CD14-positive monocyte (primary cell): ENCODE results near the gene XYLB. TPM values are rescaled to one million over a fixed set of nuclear protein-coding genes. Genes with fewer than 3 reads are reported as not detected.

Source experiments
- DNase-seq, 3 donors: peaks; one replicate each; pipeline ENCODE4 v3.0.0-alpha.2; 2011 to 2022
- H2AFZ ChIP-seq: 2 replicates; pipeline ENCODE4 v1.6.0; 2012; ENCODE audit warnings: mild to moderate bottlenecking, low read depth, low read length, inconsistent platforms; ENCODE audit not compliant: insufficient read depth, poor library complexity, severe bottlenecking
- H3K27ac ChIP-seq, 2 donors: 1 replicate in 1 of 2; 2 replicates in 1 of 2; pipeline ENCODE4 v1.5.1; 2012 to 2013; ENCODE audit warnings: low read length in 2 of 2, control low read depth in 1 of 2, inconsistent platforms in 1 of 2, low read depth in 1 of 2, mild to moderate bottlenecking in 1 of 2
- H3K27me3 ChIP-seq, 2 donors: one replicate each; pipeline versions ENCODE4 v1.6.0 to v1.6.1; 2011 to 2013; ENCODE audit warnings: low read length in 2 of 2; ENCODE audit not compliant: control insufficient read depth in 2 of 2, insufficient read depth in 2 of 2
- H3K36me3 ChIP-seq, 2 donors: replicated peaks in 1 of 2; 1 replicate in 1 of 2; 2 replicates in 1 of 2; pipeline versions ENCODE4 v1.5.1 to v1.6.1; 2012 to 2013; ENCODE audit warnings: low read length in 2 of 2, control low read depth in 1 of 2, inconsistent platforms in 1 of 2, mild to moderate bottlenecking in 1 of 2; ENCODE audit not compliant: insufficient read depth in 2 of 2, control insufficient read depth in 1 of 2
- H3K4me1 ChIP-seq, 2 donors: 1 replicate in 1 of 2; 2 replicates in 1 of 2; pipeline versions ENCODE4 v1.5.1 to v1.6.1; 2012 to 2013; ENCODE audit warnings: low read length in 2 of 2, control low read depth in 1 of 2, inconsistent platforms in 1 of 2, mild to moderate bottlenecking in 1 of 2, moderate library complexity in 1 of 2; ENCODE audit not compliant: insufficient read depth in 2 of 2, control insufficient read depth in 1 of 2
- H3K4me2 ChIP-seq: replicated peaks from 2 replicates; pipeline ENCODE3; 2012; ENCODE audit warnings: low read length, moderate library complexity, mild to moderate bottlenecking; ENCODE audit not compliant: poor library complexity, severe bottlenecking; ENCODE audit errors: extremely low read depth
- H3K4me3 ChIP-seq, 3 experiments: fragments of 200-600 bp in 1 of 3; sonication (generic) in 1 of 3; replicated peaks in 1 of 3; 1 replicate in 2 of 3; 2 replicates in 1 of 3; pipeline ENCODE4 v1.5.1; 2011 to 2013; ENCODE audit warnings: low read length in 3 of 3, mild to moderate bottlenecking in 3 of 3, control low read depth in 2 of 3, low read depth in 2 of 3, inconsistent platforms in 1 of 3, moderate library complexity in 1 of 3
- H3K79me2 ChIP-seq: 2 replicates; pipeline ENCODE4 v1.6.0; 2012; ENCODE audit warnings: mild to moderate bottlenecking, control low read depth, inconsistent platforms, low read length, moderate library complexity; ENCODE audit not compliant: insufficient read depth
- H3K9ac ChIP-seq: 2 replicates; pipeline ENCODE4 v1.6.0; 2017; ENCODE audit warnings: low read length, mild to moderate bottlenecking; ENCODE audit not compliant: insufficient read depth, poor library complexity, severe bottlenecking
- H3K9me3 ChIP-seq, 2 donors: replicated peaks in 1 of 2; 1 replicate in 1 of 2; 2 replicates in 1 of 2; pipeline versions ENCODE4 v1.5.1 to v1.6.1; 2012 to 2013; ENCODE audit warnings: low read length in 2 of 2, control low read depth in 1 of 2; ENCODE audit not compliant: control insufficient read depth in 1 of 2, insufficient read depth in 1 of 2
- H4K20me1 ChIP-seq: 2 replicates; pipeline ENCODE4 v1.6.0; 2012; ENCODE audit warnings: mild to moderate bottlenecking, low read length, control low read depth, moderate library complexity; ENCODE audit not compliant: insufficient read depth
- H3K27ac Mint-ChIP-seq, 7 donors: one replicate each; pipeline ENCODE4 v1.8.0; 2020; ENCODE audit warnings: mild to moderate bottlenecking in 7 of 7, mixed read lengths in 7 of 7, moderate library complexity in 6 of 7, inconsistent platforms in 2 of 7
- H3K27me3 Mint-ChIP-seq, 3 donors: one replicate each; pipeline ENCODE4 v1.8.0; 2021 to 2022; ENCODE audit warnings: low read depth in 3 of 3, mild to moderate bottlenecking in 3 of 3, mixed read lengths in 3 of 3, moderate library complexity in 3 of 3, inconsistent platforms in 1 of 3
- H3K36me3 Mint-ChIP-seq, 2 donors: one replicate each; pipeline ENCODE4 v1.8.0; 2020; ENCODE audit warnings: mixed read lengths in 2 of 2, inconsistent platforms in 1 of 2, mild to moderate bottlenecking in 1 of 2
- H3K4me1 Mint-ChIP-seq: one replicate; pipeline ENCODE4 v1.8.0; 2020; ENCODE audit warnings: mild to moderate bottlenecking, mixed read lengths
- H3K4me3 Mint-ChIP-seq, 2 donors: one replicate each; pipeline ENCODE4 v1.8.0; 2020; ENCODE audit warnings: mild to moderate bottlenecking in 2 of 2, mixed read lengths in 2 of 2, moderate library complexity in 1 of 2
- H3K9me3 Mint-ChIP-seq, 7 donors: one replicate each; pipeline ENCODE4 v1.8.0; 2020 to 2022; ENCODE audit warnings: mixed read lengths in 7 of 7, mild to moderate bottlenecking in 6 of 7, moderate library complexity in 6 of 7, inconsistent platforms in 2 of 7
- WGBS: methylation state at CpG from one replicate; pipeline ENCODE4 v1.1.5; 2013; ENCODE audit warnings: missing lambda C conversion rate; ENCODE audit not compliant: insufficient coverage; 5-methylcytosine and 5-hydroxymethylcytosine counted together
- intact Hi-C, 2 donors: fragments of 100-400 bp; cut with micrococcal nuclease; formaldehyde crosslinking; loops; one replicate each; pipeline versions ENCODE4 v1.15.0 to v1.15.1; 2023
- polyA plus RNA-seq, 3 donors: library from polyadenylated mRNA; depleted of rRNA in 1 of 3; unstranded in 2 of 3; stranded (reverse) in 1 of 3; fragments of 300-500 nt in 2 of 3; fragments of >200 nt in 1 of 3; fragmentation: Illumina TruSeq in 2 of 3; gene quantifications; 1 replicate in 2 of 3; 2 replicates in 1 of 3; pipeline ENCODE4 v1.2.3, GENCODE V29; 2012 to 2021
- TF ChIP-seq, protein P1 (sequence below): fragments of 200-600 bp; IDR thresholded peaks from one replicate; pipeline ENCODE4 v1.8.0; 2022; ENCODE audit warnings: antibody characterized with exemption, mild to moderate bottlenecking

Gene XYLB
- polyA plus RNA-seq, 3 donors: 0.60 to 1.00 (median 0.74) TPM

DNA sequence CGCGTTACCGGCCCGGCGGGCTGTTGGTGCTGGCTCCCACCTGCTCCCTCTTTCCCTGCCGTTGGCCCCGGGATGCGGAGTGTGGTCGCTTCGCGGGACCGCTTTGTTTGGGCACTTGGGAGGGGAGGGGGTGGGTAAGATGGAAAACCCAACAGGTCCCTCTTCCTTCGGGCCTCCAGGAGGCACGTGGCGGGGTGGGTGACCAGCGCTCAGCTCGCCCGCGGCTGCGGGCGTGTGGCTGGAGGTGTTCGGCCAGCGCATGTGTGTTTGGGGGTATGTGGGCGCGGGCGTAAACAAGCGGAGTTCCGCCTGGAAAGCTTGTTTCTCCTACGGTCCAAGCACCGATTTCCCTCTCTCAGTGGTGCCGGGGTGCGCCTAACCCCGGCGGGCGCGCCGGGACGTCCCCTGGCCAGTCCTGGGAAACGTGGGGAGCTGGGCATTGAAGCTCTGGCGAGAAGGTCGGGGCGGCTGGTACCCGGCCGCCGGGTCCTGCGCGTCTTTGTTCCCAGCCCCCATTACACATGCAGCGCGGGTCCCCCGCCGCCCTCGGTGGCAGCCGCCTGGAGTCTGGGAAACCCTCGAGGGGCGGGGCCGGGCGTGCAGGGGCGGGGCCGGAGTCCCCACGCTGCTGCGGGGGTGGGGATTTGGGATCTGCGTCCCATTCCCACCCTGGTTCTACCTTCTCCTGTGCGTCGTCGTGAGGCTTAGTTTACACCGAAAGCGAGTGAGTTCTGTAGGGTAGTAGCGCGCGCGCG, 108.5 kb downstream of the XYLB start:
- Histone ChIP-seq H3K27ac (no peak overlapping the region), H3K4me2 (peak overlapping the region; percentile 91), H3K27me3 (peaks cover 34 to 45% of the 10 kb centered on the region in 2 donors), H3K36me3 (no peaks in the 10 kb centered on the region), H2AFZ (peak overlapping the region; percentile 72), H3K79me2 (no peaks in the 10 kb centered on the region), H3K4me1 (peaks cover 20 to 29% of the 10 kb centered on the region in 2 donors), H4K20me1 (no peaks in the 10 kb centered on the region), H3K9ac (peak overlapping the region; percentile 12), H3K4me3 (peak overlapping the region; percentile 32 to 78 (median 41)), H3K9me3 (peaks cover 3 to 8% of the 10 kb centered on the region in 2 donors)
- Mint-ChIP-seq H3K27ac (no peak overlapping the region), H3K4me1 (peaks cover 20% of the 10 kb centered on the region), H3K4me3 (peak overlapping the region; percentile 91 to 98), H3K27me3 (peaks cover 42 to 50% (median 47%) of the 10 kb centered on the region in 3 donors), H3K9me3 (peaks cover 7 to 22% (median 14%) of the 10 kb centered on the region in 7 donors), H3K36me3 (peaks cover 0 to 3% of the 10 kb centered on the region in 2 donors)
- intact Hi-C loops: no loop called here
- under 1% methylated on average over 48 of the region's 72 CpGs for WGBS
- DNase-seq: no peak
- TF ChIP-seq, protein P1, sequence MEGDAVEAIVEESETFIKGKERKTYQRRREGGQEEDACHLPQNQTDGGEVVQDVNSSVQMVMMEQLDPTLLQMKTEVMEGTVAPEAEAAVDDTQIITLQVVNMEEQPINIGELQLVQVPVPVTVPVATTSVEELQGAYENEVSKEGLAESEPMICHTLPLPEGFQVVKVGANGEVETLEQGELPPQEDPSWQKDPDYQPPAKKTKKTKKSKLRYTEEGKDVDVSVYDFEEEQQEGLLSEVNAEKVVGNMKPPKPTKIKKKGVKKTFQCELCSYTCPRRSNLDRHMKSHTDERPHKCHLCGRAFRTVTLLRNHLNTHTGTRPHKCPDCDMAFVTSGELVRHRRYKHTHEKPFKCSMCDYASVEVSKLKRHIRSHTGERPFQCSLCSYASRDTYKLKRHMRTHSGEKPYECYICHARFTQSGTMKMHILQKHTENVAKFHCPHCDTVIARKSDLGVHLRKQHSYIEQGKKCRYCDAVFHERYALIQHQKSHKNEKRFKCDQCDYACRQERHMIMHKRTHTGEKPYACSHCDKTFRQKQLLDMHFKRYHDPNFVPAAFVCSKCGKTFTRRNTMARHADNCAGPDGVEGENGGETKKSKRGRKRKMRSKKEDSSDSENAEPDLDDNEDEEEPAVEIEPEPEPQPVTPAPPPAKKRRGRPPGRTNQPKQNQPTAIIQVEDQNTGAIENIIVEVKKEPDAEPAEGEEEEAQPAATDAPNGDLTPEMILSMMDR: no peak

DNA sequence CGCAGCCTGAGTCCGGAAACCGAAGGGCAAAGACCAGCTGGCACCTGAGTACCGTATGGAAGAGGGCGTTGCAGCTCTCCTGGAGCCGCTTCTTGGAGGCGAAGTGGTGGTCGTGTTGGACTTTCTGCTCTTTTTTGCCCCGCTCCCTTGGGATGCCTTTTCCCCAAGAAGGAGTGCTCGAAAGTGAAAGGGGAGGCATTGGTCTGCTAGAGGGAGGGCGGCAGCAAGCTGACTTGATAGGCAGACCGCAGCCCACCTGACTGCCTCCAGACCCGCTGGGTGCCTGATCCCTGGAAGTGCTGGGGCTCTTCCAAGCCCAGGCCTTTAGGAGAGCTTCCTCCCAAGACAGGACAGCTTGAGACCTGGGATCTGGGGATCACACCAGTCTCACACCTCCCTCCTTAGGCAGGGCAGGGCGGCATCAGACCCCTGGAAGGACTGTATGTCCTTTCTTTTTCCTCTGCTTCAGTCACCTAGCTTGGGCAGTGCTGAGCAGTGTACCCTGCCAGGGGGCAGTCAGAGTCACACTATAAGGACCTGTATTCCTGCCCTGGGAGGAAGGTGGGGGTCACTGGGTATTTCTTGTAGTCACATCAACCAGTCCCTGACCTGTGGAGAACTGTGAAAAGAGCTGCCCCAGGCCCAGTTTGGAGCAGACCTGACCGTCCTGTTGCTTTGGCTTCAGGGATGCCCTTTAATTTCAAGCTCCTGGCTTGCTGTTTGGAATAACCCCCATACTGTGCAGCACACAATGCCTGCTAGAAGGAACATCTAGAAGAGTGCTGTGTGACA, 109.2 kb downstream of the XYLB start:
- 5% methylated on average over 14 of the region's 15 CpGs for WGBS
- no peaks in the 10 kb centered on the region for H3K36me3 ChIP-seq
- Mint-ChIP-seq H3K4me1 (peaks cover 20% of the 10 kb centered on the region), H3K4me3 (peak overlapping the region; percentile 85 to 98), H3K9me3 (peaks cover 1 to 17% (median 10%) of the 10 kb centered on the region in 7 donors), H3K36me3 (peaks cover 0 to 3% of the 10 kb centered on the region in 2 donors), H3K27ac (no peak overlapping the region), H3K27me3 (peaks cover 42 to 50% (median 43%) of the 10 kb centered on the region in 3 donors)
- TF ChIP-seq, protein P1: no peak
- H3K27ac ChIP-seq: no peak overlapping the region
- H4K20me1 ChIP-seq: no peaks in the 10 kb centered on the region
- H3K4me2 ChIP-seq: peak overlapping the region; percentile 91
- DNase-seq: no peak
- H3K4me3 ChIP-seq: peak overlapping the region; percentile 32 to 78 (median 41)
- H3K9ac ChIP-seq: no peak overlapping the region
- peak overlapping the region; percentile 72 for H2AFZ ChIP-seq
- H3K27me3 ChIP-seq: peaks cover 34 to 45% of the 10 kb centered on the region in 2 donors
- H3K9me3 ChIP-seq: peaks cover 1 to 6% of the 10 kb centered on the region in 2 donors
- intact Hi-C loops: no loop called here
- peaks cover 20 to 29% of the 10 kb centered on the region in 2 donors for H3K4me1 ChIP-seq
- no peaks in the 10 kb centered on the region for H3K79me2 ChIP-seq
